ENCODE results near the gene AKAP7. TPM values are rescaled to one million over a fixed set of nuclear protein-coding genes. Genes with fewer than 3 reads are reported as not detected.

Gene AKAP7
- polyA plus RNA-seq, 1 donor = 12.7 TPM

Other genes with a start within 250 kb of the AKAP7 start
- 190 TPM for gene EPB41L2, start 72.2 kb upstream of the AKAP7 start, polyA plus RNA-seq (ENCODE audit: insufficient read length)